ENCODE measurements around the gene ZNF827. TPM values are rescaled to one million over a fixed set of nuclear protein-coding genes. Genes with fewer than 3 reads are reported as not detected.
A peak's percentile ranks its signal among the peaks of the same experiment; 100 is the strongest.

The ZNF827 gene
- total RNA-seq, 1 experiment from 2014 or later = 22.4 TPM

GRCh38 chr4:145936997-145937901 lies 1.4 kb downstream of the ZNF827 start:
- BruUV-seq (replicated peaks) = no TSS peak
- no peaks in the 10 kb centered on the region for H3K9me3 ChIP-seq (ENCODE audit: insufficient read depth, low read depth)
- CTCF ChIA-PET = no interaction called here
- peaks cover 7% of the 10 kb centered on the region; the same call in 1 of the 2 replicates for H3F3A ChIP-seq (ENCODE audit: insufficient read depth, low read depth)
- no peaks in the 10 kb centered on the region for H3K36me3 ChIP-seq (ENCODE audit: low read depth)
- peaks cover 22% of the 10 kb centered on the region for H3K4me1 ChIP-seq (replicated peaks; ENCODE audit: insufficient read depth)
- no peaks in the 10 kb centered on the region for H3K27me3 ChIP-seq (ENCODE audit: insufficient read depth, low read depth)
- H4K20me1 ChIP-seq (ENCODE audit: insufficient read depth) = no peaks in the 10 kb centered on the region
- H3K27ac ChIP-seq = peak overlapping the region; percentile 93
- no peaks in the 10 kb centered on the region for H3K9me2 ChIP-seq (ENCODE audit: insufficient read depth)
- TF ChIP-seq EZH2 (IDR thresholded peaks at IDR 0.05; ENCODE audit: low read depth) (no peak), CTCF (conservative IDR thresholded peaks at IDR 0.05) (no peak)
- H3K4me3 ChIP-seq = peak overlapping the region; percentile 84
- DNase-seq = peak in 1 of 2 experiments; percentile 54
- H2AFZ ChIP-seq = peak overlapping the region; percentile 90
- intact Hi-C loops (cut with micrococcal nuclease; ENCODE audit: unreplicated experiment) = loop anchor here (1.0 to 10.0 kb wide), 6 partner anchors 27 to 398 kb away; partner anchors contain the start of genes C4orf51 and MMAA
- peaks cover 40% of the 10 kb centered on the region for H3K79me2 ChIP-seq (ENCODE audit: low read depth)
- POLR2A ChIA-PET (ENCODE audit: unreplicated experiment) = interaction anchor here (0.6 kb wide), 1 partner anchor 199 kb away, joined by 9 read pairs; no protein-coding TSS in a partner anchor
- H3K4me2 ChIP-seq = peak overlapping the region; percentile 77

- peak overlapping the region; percentile 74 for H3K4me3 ChIP-seq
- ChIA-PET POLR2A (ENCODE audit: unreplicated experiment) (interaction anchor here (0.5 to 0.6 kb wide), 2 partner anchors 198 to 755 kb away, joined by 3 to 9 read pairs; no protein-coding TSS in a partner anchor), CTCF (no interaction called here)
- no peaks in the 10 kb centered on the region for H3K36me3 ChIP-seq (ENCODE audit: low read depth)
- TF ChIP-seq CTCF (conservative IDR thresholded peaks at IDR 0.05) = peak; percentile 32; the same call in 1 of the 2 replicates
- no peak for TF ChIP-seq EZH2 (IDR thresholded peaks at IDR 0.05; ENCODE audit: low read depth)
- H3K4me1 ChIP-seq (replicated peaks; ENCODE audit: insufficient read depth) = peaks cover 22% of the 10 kb centered on the region
- peak overlapping the region; percentile 77 for H3K4me2 ChIP-seq
- H3K9me3 ChIP-seq (ENCODE audit: insufficient read depth, low read depth) = no peaks in the 10 kb centered on the region
- peaks cover 49% of the 10 kb centered on the region for H3K79me2 ChIP-seq (ENCODE audit: low read depth)
- DNase-seq = peak; percentile 72 to 75
- BruUV-seq (replicated peaks) = TSS peak; percentile 60
- H3K27ac ChIP-seq = peak overlapping the region; percentile 93
- H2AFZ ChIP-seq = peak overlapping the region; percentile 80
- H3F3A ChIP-seq (ENCODE audit: insufficient read depth, low read depth) = peaks cover 7% of the 10 kb centered on the region; the same call in 1 of the 2 replicates
- no peaks in the 10 kb centered on the region for H3K27me3 ChIP-seq (ENCODE audit: insufficient read depth, low read depth)
- H3K9me2 ChIP-seq (ENCODE audit: insufficient read depth) = no peaks in the 10 kb centered on the region
- H4K20me1 ChIP-seq (ENCODE audit: insufficient read depth) = no peaks in the 10 kb centered on the region
- intact Hi-C loops (cut with micrococcal nuclease; ENCODE audit: unreplicated experiment) = loop anchor here (1.0 to 10.0 kb wide), 6 partner anchors 26 to 398 kb away; partner anchors contain the start of genes C4orf51 and MMAA
Observed at GRCh38 chr4:145936142-145936996, 2.3 kb downstream of the ZNF827 start.
